ENCODE data around the gene CACNA1C. TPM values are rescaled to one million over a fixed set of nuclear protein-coding genes. Genes with fewer than 3 reads are reported as not detected.

Gene CACNA1C
- total and polyA plus RNA-seq, 10 of the 15 experiments (the other 5 are each of a cell fraction or from before 2014, with no cell fraction given), result under 0.01 to 0.15 (median 0.09) TPM; not detected in 5

DNA sequence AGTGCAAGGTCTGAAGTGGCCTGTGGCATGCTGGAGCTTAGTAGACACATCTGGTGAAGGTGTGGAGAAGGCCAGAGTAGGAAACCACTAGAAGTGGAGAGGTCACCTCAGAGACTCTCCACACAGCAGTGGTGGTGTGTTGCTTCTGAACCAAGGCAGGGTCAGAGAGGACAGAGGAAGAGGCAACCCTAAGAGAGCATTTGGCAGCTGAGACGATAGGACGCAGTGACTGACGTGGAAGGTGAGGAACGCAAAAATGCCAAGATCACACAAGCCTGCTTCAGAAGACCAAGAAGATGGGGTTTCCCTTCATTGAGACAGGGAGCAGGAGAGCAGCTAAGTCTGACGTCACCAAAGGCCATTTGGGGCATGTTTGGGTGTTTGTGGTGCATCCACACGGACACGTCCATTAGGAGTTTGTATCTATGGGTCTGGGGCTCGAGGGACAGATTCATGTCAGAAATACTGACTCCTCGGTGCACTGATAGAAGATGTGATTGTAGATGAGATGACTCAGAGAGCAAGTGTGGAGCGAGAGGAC, 338.1 kb downstream of the CACNA1C start (continued):
- TF ChIP-seq, protein P1, sequence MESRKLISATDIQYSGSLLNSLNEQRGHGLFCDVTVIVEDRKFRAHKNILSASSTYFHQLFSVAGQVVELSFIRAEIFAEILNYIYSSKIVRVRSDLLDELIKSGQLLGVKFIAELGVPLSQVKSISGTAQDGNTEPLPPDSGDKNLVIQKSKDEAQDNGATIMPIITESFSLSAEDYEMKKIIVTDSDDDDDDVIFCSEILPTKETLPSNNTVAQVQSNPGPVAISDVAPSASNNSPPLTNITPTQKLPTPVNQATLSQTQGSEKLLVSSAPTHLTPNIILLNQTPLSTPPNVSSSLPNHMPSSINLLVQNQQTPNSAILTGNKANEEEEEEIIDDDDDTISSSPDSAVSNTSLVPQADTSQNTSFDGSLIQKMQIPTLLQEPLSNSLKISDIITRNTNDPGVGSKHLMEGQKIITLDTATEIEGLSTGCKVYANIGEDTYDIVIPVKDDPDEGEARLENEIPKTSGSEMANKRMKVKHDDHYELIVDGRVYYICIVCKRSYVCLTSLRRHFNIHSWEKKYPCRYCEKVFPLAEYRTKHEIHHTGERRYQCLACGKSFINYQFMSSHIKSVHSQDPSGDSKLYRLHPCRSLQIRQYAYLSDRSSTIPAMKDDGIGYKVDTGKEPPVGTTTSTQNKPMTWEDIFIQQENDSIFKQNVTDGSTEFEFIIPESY (IDR thresholded peaks at IDR 0.05), result no peak
- no peak for TF ChIP-seq STAT3 (IDR thresholded peaks at IDR 0.05; ENCODE audit: low read depth, low read length)
- TF ChIP-seq SRF (IDR thresholded peaks at IDR 0.05; ENCODE audit: low read depth in 2 of 2, low read length in 2 of 2), result no peak
- TF ChIP-seq POLR2AphosphoS2 (IDR thresholded peaks at IDR 0.05; ENCODE audit: low read depth, low read length), result no peak
- TF ChIP-seq ZNF207 (IDR thresholded peaks at IDR 0.05; ENCODE audit: borderline replicate concordance), result no peak

DNA sequence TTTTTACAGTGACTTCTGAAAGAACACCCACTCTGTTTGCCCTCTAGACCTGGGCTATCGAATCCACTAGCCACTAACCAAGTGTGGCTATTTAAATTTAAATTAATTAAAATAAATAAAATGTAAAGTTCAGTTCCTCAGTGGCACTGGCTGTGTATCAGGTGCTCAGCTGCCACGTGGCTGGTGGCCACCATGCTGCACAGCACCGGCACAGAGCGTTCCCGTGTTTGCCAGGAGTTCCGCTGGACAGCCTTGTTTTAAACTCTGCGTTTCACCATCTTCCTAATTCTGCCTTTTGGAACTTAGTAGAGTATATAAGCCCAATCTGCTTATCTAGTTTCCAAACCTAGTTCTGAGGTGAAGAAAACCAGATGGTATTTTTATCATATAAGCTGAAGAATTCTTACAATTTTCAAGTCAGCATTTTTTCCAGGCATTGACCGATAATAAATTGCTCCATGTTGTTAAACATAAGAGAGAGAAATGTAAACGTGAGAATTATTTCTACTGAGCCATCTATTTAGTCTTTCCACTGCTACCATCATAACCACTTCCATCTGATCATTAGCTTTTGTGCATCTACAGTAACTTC, 339.0 kb downstream of the CACNA1C start:
- no peak overlapping the region for H3K4me2 ChIP-seq (ENCODE audit: control insufficient read depth, insufficient read depth)
- no peaks in the 10 kb centered on the region for H3K36me3 ChIP-seq (ENCODE audit: control insufficient read depth in 2 of 2, insufficient read depth in 2 of 2, low read length in 1 of 2)
- SMC1A ChIA-PET (ENCODE audit: uncharacterized antibody, unreplicated experiment), result interaction anchor here (1.3 to 1.4 kb wide), 2 partner anchors 8 to 12 kb away, joined by 3 read pairs; no protein-coding TSS in a partner anchor
- no peaks in the 10 kb centered on the region for H3K27me3 ChIP-seq (replicated peaks in 1 of 2; ENCODE audit: control insufficient read depth in 2 of 2, insufficient read depth in 2 of 2, low read length in 1 of 2)
- WGBS (ENCODE audit: insufficient coverage, insufficient replicate concordance, low lambda C conversion rate, missing lambda C conversion rate), result 69% methylated on average over 9 of the region's 9 CpGs
- TF ChIP-seq SMAD5 (IDR thresholded peaks at IDR 0.05; ENCODE audit: low read depth) (no peak), BRCA1 (IDR thresholded peaks at IDR 0.05; ENCODE audit: low read depth, low read length) (no peak), KLF5 (IDR thresholded peaks at IDR 0.05; ENCODE audit: partially characterized antibody) (no peak), IKZF1 (conservative IDR thresholded peaks at IDR 0.05) (no peak)
- TF ChIP-seq, protein P2, sequence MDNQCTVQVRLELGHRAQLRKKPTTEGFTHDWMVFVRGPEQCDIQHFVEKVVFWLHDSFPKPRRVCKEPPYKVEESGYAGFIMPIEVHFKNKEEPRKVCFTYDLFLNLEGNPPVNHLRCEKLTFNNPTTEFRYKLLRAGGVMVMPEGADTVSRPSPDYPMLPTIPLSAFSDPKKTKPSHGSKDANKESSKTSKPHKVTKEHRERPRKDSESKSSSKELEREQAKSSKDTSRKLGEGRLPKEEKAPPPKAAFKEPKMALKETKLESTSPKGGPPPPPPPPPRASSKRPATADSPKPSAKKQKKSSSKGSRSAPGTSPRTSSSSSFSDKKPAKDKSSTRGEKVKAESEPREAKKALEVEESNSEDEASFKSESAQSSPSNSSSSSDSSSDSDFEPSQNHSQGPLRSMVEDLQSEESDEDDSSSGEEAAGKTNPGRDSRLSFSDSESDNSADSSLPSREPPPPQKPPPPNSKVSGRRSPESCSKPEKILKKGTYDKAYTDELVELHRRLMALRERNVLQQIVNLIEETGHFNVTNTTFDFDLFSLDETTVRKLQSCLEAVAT (IDR thresholded peaks at IDR 0.05), result no peak
- POLR2A ChIA-PET, result no interaction called here
- CTCF ChIA-PET, result no interaction called here
- ATAC-seq, result no peak
- no peaks in the 10 kb centered on the region for H3K79me2 ChIP-seq (ENCODE audit: control insufficient read depth, insufficient read depth, low read length)
- in situ Hi-C loops (cut with MboI), result no loop called here
- RAD21 ChIA-PET (ENCODE audit: unreplicated experiment), result no interaction called here
- H3K9ac ChIP-seq (ENCODE audit: control insufficient read depth, insufficient read depth, low read length), result no peak overlapping the region
- H3K4me1 ChIP-seq (ENCODE audit: control insufficient read depth, insufficient read depth, low read length), result peaks cover 15% of the 10 kb centered on the region
- DNase-seq (ENCODE audit: low read depth, low spot score), result no peak
- BruUV-seq (replicated peaks), result no TSS peak
- FAIRE-seq, result no peak
- intact Hi-C loops (cut with micrococcal nuclease; ENCODE audit: unreplicated experiment), result no loop called here
- H3K4me3 ChIP-seq, result no peak overlapping the region
- H2AFZ ChIP-seq (ENCODE audit: control insufficient read depth, low read depth, low read length), result no peak overlapping the region
- H4K20me1 ChIP-seq (ENCODE audit: control insufficient read depth, insufficient read depth), result no peaks in the 10 kb centered on the region
- no peak overlapping the region for H3K27ac ChIP-seq (ENCODE audit: control insufficient read depth, insufficient read depth)
- H3K9me3 ChIP-seq (replicated peaks; ENCODE audit: control insufficient read depth, insufficient read depth, low read length), result no peaks in the 10 kb centered on the region; the same call in 2 of the 3 replicates

Data from GM12878 (cell line).